Stimulated activated CD8-positive, alpha-beta memory T cell treated with anti-CD3 and anti-CD28 coated beads, Interleukin-12 subunit alpha, Interleukin-12 subunit beta, amount 100 ng/mL, for 24 hours (primary cell): ENCODE data around the gene RELA.
"Not testable (repeated sequence)": the region's sequence is repeated elsewhere in the genome, so short reads cannot be mapped to it uniquely, and the experiment has no call there.

Source experiments
- DNase-seq: peaks from one replicate; pipeline ENCODE4 v3.0.0-alpha.2; 2020; ENCODE audit errors: extremely low read depth

RELA gene

GRCh38 chr11:65662799-65663638 lies at the start of gene RELA:
RELA (minus strand) TSS chr11:65662916; CDS start chr11:65662832, 84 bp downstream.
- peak; percentile 84 for DNase-seq

GRCh38 chr11:65711785-65712632 lies 49.3 kb upstream of the RELA start, which contains the start of gene KAT5:
KAT5 (plus strand) TSS chr11:65712252; CDS start chr11:65712268, 16 bp downstream.
- peak; percentile 96 for DNase-seq

GRCh38 chr11:65710421-65710820 lies 47.7 kb upstream of the RELA start:
- DNase-seq = no peak

- no peak for DNase-seq
These were observed 46.9 kb upstream of the RELA start for GRCh38 chr11:65709661-65710060.

GRCh38 chr11:65708451-65708850 lies 45.7 kb upstream of the RELA start:
- DNase-seq = no peak

- not testable (repeated sequence) for DNase-seq
These were observed 44.3 kb upstream of the RELA start for GRCh38 chr11:65707002-65707401.

GRCh38 chr11:65706303-65706763 lies 43.6 kb upstream of the RELA start:
- peak; percentile 42 for DNase-seq

- DNase-seq = no peak
These were observed 41.1 kb upstream of the RELA start for GRCh38 chr11:65703846-65704245.

- DNase-seq = no peak
These were observed 39.0 kb upstream of the RELA start for GRCh38 chr11:65701686-65702085.

GRCh38 chr11:65700399-65700798 lies 37.7 kb upstream of the RELA start:
- no peak for DNase-seq

GRCh38 chr11:65699306-65699705 lies 36.6 kb upstream of the RELA start:
- DNase-seq = no peak

GRCh38 chr11:65698205-65698604 lies 35.5 kb upstream of the RELA start:
- no peak for DNase-seq

GRCh38 chr11:65696802-65697552 lies 34.3 kb upstream of the RELA start:
- DNase-seq = no peak

- DNase-seq = no peak
These were observed 32.9 kb upstream of the RELA start for GRCh38 chr11:65695459-65696241.

- DNase-seq = no peak
These were observed 29.7 kb upstream of the RELA start for GRCh38 chr11:65692367-65692766.

GRCh38 chr11:65691847-65692246 lies 29.1 kb upstream of the RELA start:
- DNase-seq = not testable (repeated sequence)

GRCh38 chr11:65685981-65686380 lies 23.3 kb upstream of the RELA start:
- no peak for DNase-seq

GRCh38 chr11:65683480-65683879 lies 20.8 kb upstream of the RELA start:
- not testable (repeated sequence) for DNase-seq

GRCh38 chr11:65680192-65680743 lies 17.6 kb upstream of the RELA start:
- DNase-seq = no peak

GRCh38 chr11:65672982-65673381 lies 10.3 kb upstream of the RELA start:
- no peak for DNase-seq
